ENCODE data around the gene KCNK18. TPM values are rescaled to one million over a fixed set of nuclear protein-coding genes. Genes with fewer than 3 reads are reported as not detected.
A peak's percentile ranks its signal among the peaks of the same experiment; 100 is the strongest.

The KCNK18 gene
- total RNA-seq, 3 donors from 2014 or later: not detected

DNA sequence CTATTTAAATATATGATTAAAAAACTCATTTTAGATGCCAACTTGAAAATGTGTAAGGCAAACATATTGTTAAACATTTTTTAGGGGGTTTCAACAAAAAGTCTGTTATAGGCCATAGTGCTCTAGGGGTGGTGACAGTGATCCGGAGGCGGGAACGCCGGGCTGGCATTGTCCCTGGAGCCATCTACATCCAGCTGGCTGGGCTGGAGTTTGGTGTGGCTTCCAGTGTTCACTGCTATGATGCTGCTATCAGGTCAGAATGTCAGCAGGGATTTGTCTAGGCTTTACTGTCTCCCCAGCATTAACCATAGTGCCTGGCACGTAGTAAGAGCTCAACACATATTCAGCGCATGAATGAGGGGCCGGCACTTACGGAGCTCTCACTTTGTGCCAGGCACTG is 41.8 kb downstream of the KCNK18 start:
- intact Hi-C loops (cut with DNase I; ENCODE audit: low total_unique reads): no loop called here
- Histone ChIP-seq H3K4me1 (no peaks in the 10 kb centered on the region), H3K27ac (no peak overlapping the region), H3K36me3 (no peaks in the 10 kb centered on the region), H3K9me3 (no peaks in the 10 kb centered on the region), H3K4me3 (no peak overlapping the region), H3K27me3 (peaks cover 0 to 47% of the 10 kb centered on the region in 2 donors)
- no peak for TF ChIP-seq POLR2A (IDR thresholded peaks at IDR 0.05)
- TF ChIP-seq, protein P1, sequence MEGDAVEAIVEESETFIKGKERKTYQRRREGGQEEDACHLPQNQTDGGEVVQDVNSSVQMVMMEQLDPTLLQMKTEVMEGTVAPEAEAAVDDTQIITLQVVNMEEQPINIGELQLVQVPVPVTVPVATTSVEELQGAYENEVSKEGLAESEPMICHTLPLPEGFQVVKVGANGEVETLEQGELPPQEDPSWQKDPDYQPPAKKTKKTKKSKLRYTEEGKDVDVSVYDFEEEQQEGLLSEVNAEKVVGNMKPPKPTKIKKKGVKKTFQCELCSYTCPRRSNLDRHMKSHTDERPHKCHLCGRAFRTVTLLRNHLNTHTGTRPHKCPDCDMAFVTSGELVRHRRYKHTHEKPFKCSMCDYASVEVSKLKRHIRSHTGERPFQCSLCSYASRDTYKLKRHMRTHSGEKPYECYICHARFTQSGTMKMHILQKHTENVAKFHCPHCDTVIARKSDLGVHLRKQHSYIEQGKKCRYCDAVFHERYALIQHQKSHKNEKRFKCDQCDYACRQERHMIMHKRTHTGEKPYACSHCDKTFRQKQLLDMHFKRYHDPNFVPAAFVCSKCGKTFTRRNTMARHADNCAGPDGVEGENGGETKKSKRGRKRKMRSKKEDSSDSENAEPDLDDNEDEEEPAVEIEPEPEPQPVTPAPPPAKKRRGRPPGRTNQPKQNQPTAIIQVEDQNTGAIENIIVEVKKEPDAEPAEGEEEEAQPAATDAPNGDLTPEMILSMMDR (IDR thresholded peaks at IDR 0.05): no peak
- TF ChIP-seq POLR2AphosphoS5 (IDR thresholded peaks at IDR 0.05): no peak
- no peak for DNase-seq (ENCODE audit: low spot score in 2 of 2)

DNA sequence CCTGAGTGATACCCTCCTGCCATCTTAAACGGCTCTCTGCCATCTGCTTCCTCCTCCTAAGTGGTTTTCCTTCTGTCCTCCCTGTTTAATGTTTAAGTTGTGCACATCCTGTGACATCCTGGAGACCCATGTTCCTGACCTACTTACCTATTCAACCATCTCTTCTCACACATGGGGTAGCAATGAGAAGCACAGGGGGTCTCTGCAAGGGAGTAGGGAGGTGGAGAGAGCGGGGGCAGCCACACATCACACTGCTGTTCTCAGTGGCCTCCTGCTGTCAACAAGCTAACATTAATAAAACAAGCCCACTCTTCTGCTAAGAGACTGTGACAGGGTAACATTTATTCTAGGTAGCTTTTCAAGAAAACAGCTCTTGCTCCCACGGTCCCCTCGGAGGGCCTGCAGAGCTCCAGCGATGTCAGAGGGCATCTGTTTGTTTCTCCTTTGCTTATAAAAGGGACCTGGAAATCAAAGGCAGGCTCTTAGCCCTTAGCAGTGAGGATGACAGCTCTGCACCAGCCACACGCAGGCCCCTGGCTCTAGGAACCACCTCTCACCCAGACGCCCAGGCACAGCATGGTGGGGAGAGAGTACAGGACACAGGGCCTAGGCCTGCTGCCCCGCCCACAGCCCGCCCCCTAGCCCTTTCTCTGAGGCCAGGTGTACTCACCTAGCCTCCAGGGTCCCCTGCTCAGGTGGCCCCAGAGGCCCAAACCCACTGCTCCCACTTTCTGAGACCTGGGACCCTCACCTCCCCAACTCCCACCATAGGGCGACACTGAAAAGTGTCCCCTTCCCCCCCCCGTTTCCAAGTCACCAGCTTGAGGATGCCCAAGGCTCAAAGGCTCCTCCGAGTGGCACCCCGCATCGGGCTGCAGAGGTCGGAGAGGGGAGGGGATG is 42.7 kb downstream of the KCNK18 start:
- no peak overlapping the region for H3K27ac ChIP-seq
- TF ChIP-seq POLR2A (IDR thresholded peaks at IDR 0.05) (no peak), POLR2AphosphoS5 (IDR thresholded peaks at IDR 0.05) (no peak)
- TF ChIP-seq, protein P1 (IDR thresholded peaks at IDR 0.05): no peak
- DNase-seq (ENCODE audit: low spot score in 2 of 2): no peak
- no peaks in the 10 kb centered on the region for H3K4me1 ChIP-seq
- no peak overlapping the region for H3K4me3 ChIP-seq
- peaks cover 0 to 52% of the 10 kb centered on the region in 2 donors for H3K27me3 ChIP-seq
- H3K9me3 ChIP-seq: no peaks in the 10 kb centered on the region
- intact Hi-C loops (cut with DNase I; ENCODE audit: low total_unique reads): no loop called here
- H3K36me3 ChIP-seq: no peaks in the 10 kb centered on the region

DNA sequence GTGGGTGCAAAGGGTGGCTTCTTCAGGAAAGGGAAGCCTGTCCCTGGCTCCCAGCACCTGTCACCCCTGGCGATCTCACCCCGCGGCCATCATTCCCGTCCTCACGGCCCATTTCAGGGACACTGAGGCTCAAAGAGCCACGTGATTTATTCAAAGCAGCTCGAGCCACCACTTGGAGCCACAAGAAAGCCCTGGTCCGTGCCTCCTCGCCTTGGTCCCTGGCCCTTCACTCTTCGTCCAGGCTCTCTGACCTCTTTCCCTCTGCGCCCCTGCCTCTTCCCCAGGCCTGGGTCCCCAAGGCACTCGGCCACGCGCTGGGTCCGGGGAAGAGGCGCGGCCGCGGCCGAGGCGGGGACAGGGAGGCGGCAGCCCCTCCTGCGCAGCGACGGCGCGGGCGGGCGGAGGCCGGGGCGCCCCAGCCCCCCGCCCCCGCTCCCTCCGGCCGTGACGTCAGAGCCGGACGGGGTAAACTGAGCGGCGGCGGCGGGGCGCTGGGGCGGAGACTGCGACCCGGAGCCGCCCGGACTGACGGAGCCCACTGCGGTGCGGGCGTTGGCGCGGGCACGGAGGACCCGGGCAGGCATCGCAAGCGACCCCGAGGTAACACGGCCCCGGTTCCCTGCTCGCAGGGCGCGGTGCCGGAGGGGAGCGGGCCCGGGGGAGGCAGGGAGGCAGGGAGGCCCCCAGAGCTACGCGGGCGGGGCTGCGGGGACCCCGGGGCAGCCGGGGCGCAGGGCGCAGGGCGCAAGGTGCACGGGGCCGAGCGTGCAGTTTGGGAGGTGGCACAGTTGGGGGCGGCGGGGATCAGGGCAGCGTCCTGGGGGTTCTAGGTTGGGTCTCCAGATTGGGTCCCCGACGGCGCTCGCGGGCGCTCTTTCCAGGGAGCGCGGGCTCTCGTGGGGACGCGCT is 43.6 kb downstream of the KCNK18 start, which contains the start of gene SLC18A2:
Gene SLC18A2 (plus strand): TSS at position 494 of the 909 bp plus-strand sequence. CDS start 580 bp downstream, outside the sequence.
- Histone ChIP-seq H3K9me3 (no peaks in the 10 kb centered on the region), H3K27ac (no peak within 1 kb of the TSS), H3K4me1 (no peaks in the 10 kb centered on the region), H3K4me3 (peak within 1 kb of the TSS; percentile 1 to 45 (median 13)), H3K36me3 (no peaks in the 10 kb centered on the region), H3K27me3 (peaks cover 0 to 52% of the 10 kb centered on the region in 2 donors)
- no peak for DNase-seq (ENCODE audit: low spot score in 2 of 2)
- intact Hi-C loops (cut with DNase I; ENCODE audit: low total_unique reads): no loop called here
- TF ChIP-seq POLR2A (IDR thresholded peaks at IDR 0.05) (no peak), POLR2AphosphoS5 (IDR thresholded peaks at IDR 0.05) (no peak)
- TF ChIP-seq, protein P1 (IDR thresholded peaks at IDR 0.05): no peak

DNA sequence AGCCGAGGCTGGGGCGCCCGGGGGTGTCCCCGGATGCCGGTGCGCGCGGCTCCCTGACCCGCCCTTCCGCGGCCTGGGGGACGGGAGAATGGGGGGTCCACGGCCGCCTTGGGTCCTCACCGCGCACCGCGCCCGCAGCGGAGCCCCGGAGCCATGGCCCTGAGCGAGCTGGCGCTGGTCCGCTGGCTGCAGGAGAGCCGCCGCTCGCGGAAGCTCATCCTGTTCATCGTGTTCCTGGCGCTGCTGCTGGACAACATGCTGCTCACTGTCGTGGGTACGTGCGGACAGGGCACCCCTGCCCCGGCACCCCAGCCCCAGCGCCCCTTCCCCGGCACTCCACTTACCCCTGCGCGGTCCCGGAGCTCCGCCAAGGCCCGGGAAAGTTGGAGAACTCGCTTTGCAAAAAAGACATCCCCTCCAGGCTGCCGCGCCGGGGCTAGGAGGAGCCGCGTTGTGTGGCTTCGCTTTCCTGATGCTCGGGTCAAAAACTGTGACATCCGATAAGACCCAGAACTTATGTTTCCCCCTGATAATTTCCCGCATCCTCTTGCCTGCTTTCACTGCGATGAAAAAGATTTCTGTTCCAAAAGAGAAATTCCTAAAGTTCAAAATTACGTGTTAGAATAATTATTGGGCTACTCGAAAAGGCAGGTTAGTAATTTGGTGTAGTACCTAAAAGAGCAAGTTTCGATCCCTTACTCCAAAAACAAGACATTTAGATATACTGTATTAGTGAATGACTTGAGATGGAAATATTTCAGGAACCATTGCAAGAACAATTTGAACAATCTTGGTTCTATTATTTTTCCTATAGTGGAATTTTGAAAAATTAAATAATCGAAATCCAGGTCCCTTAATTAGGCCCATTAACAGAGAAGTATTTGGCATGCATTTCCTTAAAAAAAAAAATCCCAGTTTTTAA is 44.5 kb downstream of the KCNK18 start:
- H3K4me3 ChIP-seq: peak overlapping the region in 2 of 3 donors; percentile 13 to 45
- no peak overlapping the region for H3K27ac ChIP-seq
- H3K4me1 ChIP-seq: no peaks in the 10 kb centered on the region
- TF ChIP-seq, protein P1 (IDR thresholded peaks at IDR 0.05): no peak
- TF ChIP-seq POLR2AphosphoS5 (IDR thresholded peaks at IDR 0.05): no peak
- H3K9me3 ChIP-seq: no peaks in the 10 kb centered on the region
- intact Hi-C loops (cut with DNase I; ENCODE audit: low total_unique reads): no loop called here
- no peaks in the 10 kb centered on the region for H3K36me3 ChIP-seq
- H3K27me3 ChIP-seq: peaks cover 0 to 49% of the 10 kb centered on the region in 2 donors
- no peak for DNase-seq (ENCODE audit: low spot score in 2 of 2)

Data from breast epithelium (tissue), 4 donors.